Pancreas (tissue), 10 donors: ENCODE measurements around the gene TMEM123. TPM values are rescaled to one million over a fixed set of nuclear protein-coding genes. Genes with fewer than 3 reads are reported as not detected.

Experiments
- ATAC-seq, 4 donors: fragments of 200-7000 bp; cut with Tn5 transposase; one replicate each; pipeline versions ENCODE4 v1.8.0 to v1.9.1; 2020; ENCODE audit warnings: mild to moderate bottlenecking in 4 of 4, moderate library complexity in 4 of 4
- DNase-seq, 6 donors: peaks; one replicate each; pipeline ENCODE4 v3.0.0-alpha.2; 2020
- FAIRE-seq: peaks from 2 replicates; lab custom pipeline; 2012; peaks lifted over from hg19 to GRCh38; lab: Jason Lieb, UNC
- H3K27ac ChIP-seq, 4 donors: fragments of 200-600 bp; sonication (generic); 1 replicate in 3 of 4; 2 replicates in 1 of 4; pipeline versions ENCODE4 v1.5.0 to v1.8.0; 2020
- H3K27me3 ChIP-seq, 4 donors: fragments of 200-600 bp; one replicate each; pipeline ENCODE4 v1.8.0; 2021
- H3K36me3 ChIP-seq, 3 donors: fragments of 200-600 bp; sonication (generic) in 1 of 3; one replicate each; pipeline versions ENCODE4 v1.5.0 to v1.8.0; 2020 to 2021
- H3K4me1 ChIP-seq, 3 donors: fragments of 200-600 bp; one replicate each; pipeline ENCODE4 v1.8.0; 2021
- H3K4me3 ChIP-seq, 4 donors: fragments of 200-600 bp; sonication (generic) in 2 of 4; one replicate each; pipeline versions ENCODE4 v1.5.0 to v1.8.0; 2020 to 2021
- H3K9me3 ChIP-seq, 4 donors: fragments of 200-600 bp; one replicate each; pipeline ENCODE4 v1.8.0; 2021
- WGBS, 2 donors: extraction: QIAGEN DNeasy Blood & Tissue Kit; methylation state at CpG; one replicate each; pipeline ENCODE4 v1.1.7; 2013; 5-methylcytosine and 5-hydroxymethylcytosine counted together
- intact Hi-C, 3 donors: fragments of 100-400 bp; cut with DNase I; formaldehyde crosslinking; loops; one replicate each; pipeline versions ENCODE4 v1.11.1 to v1.14.2; 2022
- polyA plus RNA-seq, 2 donors: library from polyadenylated mRNA; stranded (reverse); fragments of 200-250 nt; gene quantifications; one replicate each; pipeline ENCODE4 v1.2.3, GENCODE V29; 2013
- total RNA-seq, 6 donors: library from RNA; stranded (reverse); fragmentation: NEBNext Ultra II Directional in 4 of 6; extraction: Animal tissue kit (Norgen Biotek cat#: 25700) in 4 of 6; gene quantifications; one replicate each; pipeline versions ENCODE4 v1.2.1 to v1.2.4, GENCODE V29; 2021 to 2023
- TF ChIP-seq, protein P1 (sequence below), 4 donors: fragments of 200-600 bp; sonication (generic) in 3 of 4; IDR thresholded peaks; one replicate each; pipeline versions ENCODE4 v1.5.0 to v1.8.0; 2021; ENCODE audit warnings: antibody characterized with exemption in 4 of 4
- donor health status: healthy with polysubstance abuse.
- donor health status: DM: no; HTN: no; CAD: no; lungs with moderate emphysema.
- donor health status: DM: no; HTN: no; CAD: no.
- donor health status: control.
- donor health status: control.
- donor health status: Bipolar disorder and iron deficiency.
- donor health status: DM: yes; HTN: yes; CAD: no.
- donor health status: DM: no; HTN: no; CAD: no.
- donor health status: DM: no; HTN: no; CAD: no.
- donor health status: DM: yes; HTN: yes; CAD: no.

TMEM123 gene
- total and polyA plus RNA-seq, 8 donors: 18.7 to 122 (median 55.2) TPM

DNA sequence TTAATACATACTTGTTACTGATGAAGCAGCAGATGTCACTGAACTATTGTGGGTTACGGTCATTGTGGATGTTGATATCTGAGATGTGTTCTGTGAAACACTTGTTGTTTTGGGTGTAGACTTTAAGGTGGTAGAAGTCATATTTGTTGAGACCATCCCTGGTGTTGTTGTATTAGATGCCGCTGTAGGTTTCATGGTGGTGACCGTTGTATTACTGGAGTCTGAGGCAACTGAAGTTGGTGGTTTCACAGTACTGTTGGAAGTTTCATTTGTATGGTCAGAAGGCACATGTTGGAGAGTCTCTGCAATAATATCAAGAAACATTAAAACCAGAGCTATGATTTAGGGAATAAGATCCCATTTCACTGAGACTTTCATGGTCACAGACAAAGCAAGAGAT, 50.7 kb downstream of the TMEM123 start:
- no peaks in the 10 kb centered on the region for H3K27me3 ChIP-seq
- no peak overlapping the region for H3K27ac ChIP-seq
- intact Hi-C loops: no loop called here
- 90 to 97% methylated on average over 3 of the region's 3 CpGs for WGBS, 2 donors
- no peak overlapping the region for H3K4me3 ChIP-seq
- H3K36me3 ChIP-seq: peaks cover 2 to 18% (median 10%) of the 10 kb centered on the region in 3 donors
- H3K4me1 ChIP-seq: no peaks in the 10 kb centered on the region
- H3K9me3 ChIP-seq: no peaks in the 10 kb centered on the region
- ATAC-seq: no peak
- FAIRE-seq: no peak
- TF ChIP-seq, protein P1, sequence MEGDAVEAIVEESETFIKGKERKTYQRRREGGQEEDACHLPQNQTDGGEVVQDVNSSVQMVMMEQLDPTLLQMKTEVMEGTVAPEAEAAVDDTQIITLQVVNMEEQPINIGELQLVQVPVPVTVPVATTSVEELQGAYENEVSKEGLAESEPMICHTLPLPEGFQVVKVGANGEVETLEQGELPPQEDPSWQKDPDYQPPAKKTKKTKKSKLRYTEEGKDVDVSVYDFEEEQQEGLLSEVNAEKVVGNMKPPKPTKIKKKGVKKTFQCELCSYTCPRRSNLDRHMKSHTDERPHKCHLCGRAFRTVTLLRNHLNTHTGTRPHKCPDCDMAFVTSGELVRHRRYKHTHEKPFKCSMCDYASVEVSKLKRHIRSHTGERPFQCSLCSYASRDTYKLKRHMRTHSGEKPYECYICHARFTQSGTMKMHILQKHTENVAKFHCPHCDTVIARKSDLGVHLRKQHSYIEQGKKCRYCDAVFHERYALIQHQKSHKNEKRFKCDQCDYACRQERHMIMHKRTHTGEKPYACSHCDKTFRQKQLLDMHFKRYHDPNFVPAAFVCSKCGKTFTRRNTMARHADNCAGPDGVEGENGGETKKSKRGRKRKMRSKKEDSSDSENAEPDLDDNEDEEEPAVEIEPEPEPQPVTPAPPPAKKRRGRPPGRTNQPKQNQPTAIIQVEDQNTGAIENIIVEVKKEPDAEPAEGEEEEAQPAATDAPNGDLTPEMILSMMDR (IDR thresholded peaks at IDR 0.05): no peak
- DNase-seq: no peak

DNA sequence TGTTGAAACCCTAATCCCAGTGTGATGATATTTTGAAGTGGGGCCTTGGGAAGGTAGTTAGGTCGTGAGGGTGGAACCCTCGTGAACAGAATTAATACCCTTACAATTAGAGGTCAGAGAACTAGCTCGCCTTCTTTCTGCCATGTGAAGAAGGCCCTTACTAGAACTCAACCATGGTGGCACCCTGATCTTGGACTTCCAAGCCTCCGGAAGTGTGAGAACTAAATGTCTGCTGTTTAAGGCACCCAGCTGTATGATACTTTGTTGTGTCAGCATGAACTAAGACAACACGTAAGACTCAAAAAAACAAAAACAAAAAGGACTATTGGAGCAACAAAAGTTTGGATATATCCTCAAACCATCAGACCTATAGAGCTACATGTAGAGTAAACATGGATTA, 52.0 kb downstream of the TMEM123 start:
- no peak for FAIRE-seq
- no peak for ATAC-seq
- Histone ChIP-seq H3K4me3 (no peak overlapping the region), H3K36me3 (peaks cover 4 to 18% (median 10%) of the 10 kb centered on the region in 3 donors), H3K4me1 (no peaks in the 10 kb centered on the region), H3K27me3 (no peaks in the 10 kb centered on the region), H3K27ac (no peak overlapping the region), H3K9me3 (no peaks in the 10 kb centered on the region)
- DNase-seq: no peak
- TF ChIP-seq, protein P1 (IDR thresholded peaks at IDR 0.05): no peak
- WGBS, 2 donors: 92 to 95% methylated on average over 5 of the region's 5 CpGs
- intact Hi-C loops: no loop called here

DNA sequence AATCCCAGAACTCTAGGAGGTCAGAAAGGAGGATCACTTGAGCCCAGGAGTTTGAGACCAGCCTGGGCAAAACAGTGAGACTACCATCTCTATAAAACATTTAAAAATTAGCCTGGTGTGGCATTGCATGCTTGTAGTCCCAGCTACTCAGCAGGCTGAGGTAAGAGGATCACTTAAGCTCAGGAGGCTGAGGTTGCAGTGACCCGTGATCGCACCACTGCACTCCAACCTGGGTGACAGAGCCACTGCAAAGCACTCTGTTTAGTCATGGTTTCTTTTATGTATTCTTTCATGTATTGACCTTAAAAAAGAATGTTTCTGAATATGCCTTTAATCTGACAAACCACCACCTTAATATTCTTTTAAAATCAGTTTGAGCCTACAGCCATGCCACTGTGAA, 53.4 kb downstream of the TMEM123 start:
- no peak for ATAC-seq
- Histone ChIP-seq H3K36me3 (peaks cover 4 to 17% (median 10%) of the 10 kb centered on the region in 3 donors), H3K4me3 (no peak overlapping the region), H3K27ac (no peak overlapping the region), H3K27me3 (no peaks in the 10 kb centered on the region), H3K4me1 (no peaks in the 10 kb centered on the region), H3K9me3 (no peaks in the 10 kb centered on the region)
- FAIRE-seq: no peak
- intact Hi-C loops: loop anchor here in 1 of 3 donors (10.0 kb wide), 1 partner anchor 86 kb away; no protein-coding TSS in a partner anchor
- TF ChIP-seq, protein P1 (IDR thresholded peaks at IDR 0.05): no peak
- WGBS, 2 donors: 98 to 99% methylated on average over 2 of the region's 2 CpGs
- no peak for DNase-seq

DNA sequence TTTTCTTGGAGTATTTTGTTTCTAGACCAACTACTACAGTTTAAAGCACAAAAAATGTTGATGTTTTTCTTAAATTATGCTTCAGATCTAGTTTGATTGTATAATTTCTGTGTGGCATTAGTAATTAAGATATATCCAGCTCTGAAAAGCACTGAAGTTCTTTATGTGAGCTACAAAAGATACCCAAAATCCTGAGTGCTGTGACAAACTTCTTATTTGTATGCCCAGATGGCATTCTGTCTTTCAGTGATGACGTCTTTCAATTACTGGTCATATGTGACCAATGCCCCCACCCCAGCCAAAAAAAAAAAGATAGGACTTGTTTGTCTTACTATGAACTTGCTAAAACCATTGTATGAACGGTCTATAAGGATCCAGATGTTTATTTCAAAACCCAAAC, 54.3 kb downstream of the TMEM123 start:
- Histone ChIP-seq H3K4me3 (no peak overlapping the region), H3K4me1 (no peaks in the 10 kb centered on the region), H3K27me3 (no peaks in the 10 kb centered on the region), H3K27ac (no peak overlapping the region), H3K36me3 (peaks cover 4 to 19% (median 10%) of the 10 kb centered on the region in 3 donors), H3K9me3 (no peaks in the 10 kb centered on the region)
- intact Hi-C loops: loop anchor here in 1 of 3 donors (10.0 kb wide), 1 partner anchor 87 kb away; no protein-coding TSS in a partner anchor
- TF ChIP-seq, protein P1 (IDR thresholded peaks at IDR 0.05): no peak
- ATAC-seq (no peak), FAIRE-seq (no peak), DNase-seq (no peak)
- 91 to 93% methylated on average over 2 of the region's 2 CpGs for WGBS, 2 donors

DNA sequence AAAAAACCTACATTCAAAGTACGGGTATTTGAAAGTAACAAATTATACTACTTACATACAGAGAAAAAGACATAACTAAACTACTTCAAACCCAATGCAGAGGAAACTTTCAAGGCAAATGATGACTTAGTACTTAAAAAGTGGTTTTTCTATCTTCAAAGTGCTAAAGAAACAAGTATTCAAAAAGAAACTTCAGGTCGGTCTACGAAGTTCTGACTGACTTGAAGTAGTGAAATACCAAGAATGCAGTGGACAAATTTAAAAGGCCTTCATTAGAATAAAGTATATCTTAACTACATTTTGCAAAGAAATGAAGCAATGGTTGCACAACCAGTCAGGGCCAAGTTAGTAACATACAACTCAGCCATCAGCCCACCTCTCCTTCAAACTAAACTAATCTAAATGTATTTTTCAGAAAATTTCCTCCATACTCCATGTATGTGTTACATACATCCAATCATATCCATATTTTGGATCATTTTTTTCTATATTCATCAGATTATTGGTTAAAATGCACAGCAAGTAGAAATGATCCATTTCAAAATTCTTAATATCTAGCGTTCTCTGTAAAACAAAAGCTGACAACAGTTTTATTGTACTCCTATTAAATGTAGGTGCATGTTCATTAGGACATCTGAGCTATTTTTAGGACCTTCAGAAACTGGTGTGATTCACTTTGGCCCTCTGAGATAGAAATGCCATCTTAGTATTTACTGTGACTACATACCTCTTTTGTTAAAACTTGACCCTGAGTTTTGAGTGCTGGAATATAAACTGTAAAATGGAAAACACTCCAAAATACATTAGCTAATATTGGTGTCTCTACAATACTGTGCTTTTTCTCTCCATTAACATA, 55.6 kb downstream of the TMEM123 start:
- H3K9me3 ChIP-seq: no peaks in the 10 kb centered on the region
- no peak overlapping the region for H3K27ac ChIP-seq
- intact Hi-C loops: loop anchor here in 1 of 3 donors (10.0 kb wide), 1 partner anchor 88 kb away; no protein-coding TSS in a partner anchor
- ATAC-seq: no peak
- H3K4me3 ChIP-seq: no peak overlapping the region
- WGBS, 2 donors: 87 to 91% methylated on average over 4 of the region's 4 CpGs
- H3K27me3 ChIP-seq: no peaks in the 10 kb centered on the region
- TF ChIP-seq, protein P1 (IDR thresholded peaks at IDR 0.05): no peak
- H3K36me3 ChIP-seq: peaks cover 4 to 26% (median 10%) of the 10 kb centered on the region in 3 donors
- no peaks in the 10 kb centered on the region for H3K4me1 ChIP-seq
- DNase-seq: no peak
- no peak for FAIRE-seq
